Adipocyte (in vitro differentiated cells): ENCODE results near the gene COL9A1.

Source experiments
- DNase-seq: peaks from one replicate; pipeline ENCODE4 v3.0.0-alpha.2; 2015; ENCODE audit warnings: low read depth
- H3K27me3 ChIP-seq: replicated peaks from 2 replicates; pipeline ENCODE4 v1.7.0; 2013; ENCODE audit warnings: mild to moderate bottlenecking, low read length, moderate library complexity; ENCODE audit not compliant: control insufficient read depth, insufficient read depth
- H3K36me3 ChIP-seq: 2 replicates; pipeline ENCODE4 v1.7.0; 2013; ENCODE audit warnings: low read length, mild to moderate bottlenecking, moderate library complexity; ENCODE audit not compliant: control insufficient read depth, insufficient read depth, severe bottlenecking
- H3K4me1 ChIP-seq: 2 replicates; pipeline ENCODE4 v1.7.0; 2013; ENCODE audit warnings: mild to moderate bottlenecking, low read length, moderate library complexity; ENCODE audit not compliant: control insufficient read depth, insufficient read depth
- H3K4me3 ChIP-seq: 2 replicates; pipeline ENCODE4 v1.7.0; 2013; ENCODE audit warnings: mild to moderate bottlenecking, low read length, moderate library complexity
- H3K9ac ChIP-seq: 2 replicates; pipeline ENCODE4 v1.7.0; 2013; ENCODE audit warnings: mild to moderate bottlenecking, low read length, moderate library complexity
- H3K9me3 ChIP-seq: 2 replicates; pipeline ENCODE4 v1.7.0; 2013; ENCODE audit warnings: mild to moderate bottlenecking, low read length, moderate library complexity; ENCODE audit not compliant: control insufficient read depth

Gene COL9A1

DNA sequence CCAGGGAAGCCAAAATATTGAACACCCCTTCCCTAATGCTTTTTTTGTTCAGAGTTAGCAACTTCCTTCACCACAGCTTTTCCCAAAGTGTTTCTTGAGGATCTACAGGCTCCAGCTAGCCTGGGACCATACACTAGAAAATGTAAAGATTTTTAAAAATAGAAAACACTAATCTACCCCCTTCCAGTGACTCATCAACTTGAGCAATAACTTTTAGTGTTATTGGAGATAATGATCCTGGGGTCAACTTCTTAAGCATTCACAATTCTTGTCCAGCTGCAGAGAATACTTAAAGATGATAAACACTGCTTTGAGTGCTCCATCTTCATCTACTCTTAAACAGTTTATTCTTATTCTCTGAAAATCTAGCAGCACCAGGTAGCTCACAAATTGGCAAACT is 131.6 kb downstream of the COL9A1 start:
- Histone ChIP-seq H3K9me3 (no peaks in the 10 kb centered on the region), H3K9ac (no peak overlapping the region), H3K36me3 (no peaks in the 10 kb centered on the region), H3K27me3 (peaks cover 6% of the 10 kb centered on the region), H3K4me1 (no peaks in the 10 kb centered on the region), H3K4me3 (no peak overlapping the region)
- DNase-seq, result no peak

DNA sequence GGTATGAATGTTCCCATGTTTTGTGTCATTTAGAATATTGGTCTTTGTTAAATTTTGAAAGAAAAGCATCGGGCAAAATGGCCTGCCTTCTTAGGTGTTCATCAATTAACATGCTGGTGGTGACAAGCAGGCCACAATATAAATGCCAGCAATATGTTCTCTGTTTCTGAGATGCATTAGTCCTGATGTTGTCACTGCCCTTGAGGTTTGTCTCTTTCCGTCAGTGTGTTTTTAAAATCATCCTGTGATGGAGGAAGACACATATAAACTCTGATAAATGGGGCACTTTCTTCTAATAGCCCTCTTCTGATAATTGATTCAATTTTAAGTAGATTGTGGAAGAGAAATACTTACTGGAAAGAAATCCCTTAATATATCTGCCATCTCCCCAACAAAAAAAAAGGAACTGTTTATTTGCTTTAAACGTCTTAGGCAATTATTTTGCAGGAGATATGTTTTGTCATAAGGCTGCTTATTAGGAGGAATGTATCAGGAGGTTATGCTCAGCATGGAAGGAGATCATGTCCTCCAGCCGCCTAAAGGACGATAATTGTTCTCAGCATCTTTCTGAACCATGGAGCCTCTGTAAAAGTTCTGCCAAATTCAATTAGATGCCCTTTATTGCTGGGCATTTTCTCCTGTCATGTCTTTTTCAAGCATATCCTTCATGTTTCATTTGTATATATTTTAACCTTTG is 134.1 kb downstream of the COL9A1 start:
- Histone ChIP-seq H3K9ac (no peak overlapping the region), H3K9me3 (no peaks in the 10 kb centered on the region), H3K27me3 (peaks cover 6% of the 10 kb centered on the region), H3K4me3 (no peak overlapping the region), H3K4me1 (no peaks in the 10 kb centered on the region), H3K36me3 (no peaks in the 10 kb centered on the region)
- no peak for DNase-seq
